Neutrophil (primary cell): ENCODE measurements around the gene ASIC2.
"Not testable (repeated sequence)": the region's sequence is repeated elsewhere in the genome, so short reads cannot be mapped to it uniquely, and the experiment has no call there.

Experiments
- H3K27ac ChIP-seq: fragments of 200-600 bp; sonication (generic); 2 replicates; pipeline ENCODE4 v1.5.1; 2016; ENCODE audit warnings: mild to moderate bottlenecking, moderate library complexity
- H3K27me3 ChIP-seq: fragments of 200-600 bp; sonication (generic); 2 replicates; pipeline ENCODE4 v1.6.0; 2016; ENCODE audit warnings: mild to moderate bottlenecking
- H3K36me3 ChIP-seq: fragments of 200-600 bp; sonication (generic); 2 replicates; pipeline ENCODE4 v1.5.1; 2017
- H3K4me1 ChIP-seq, 2 experiments: fragments of 200-600 bp in 1 of 2; sonication (generic) in 1 of 2; 1 replicate in 1 of 2; 2 replicates in 1 of 2; pipeline versions ENCODE4 v1.5.1 to v1.6.1; 2013 to 2016; ENCODE audit warnings: low read depth in 1 of 2, low read length in 1 of 2, mild to moderate bottlenecking in 1 of 2, moderate library complexity in 1 of 2; ENCODE audit not compliant: control insufficient read depth in 1 of 2, insufficient read depth in 1 of 2
- H3K4me3 ChIP-seq, 2 experiments: fragments of 200-600 bp in 1 of 2; sonication (generic) in 1 of 2; 1 replicate in 1 of 2; 2 replicates in 1 of 2; pipeline ENCODE4 v1.5.1; 2013 to 2016; ENCODE audit warnings: low read depth in 1 of 2, low read length in 1 of 2, mild to moderate bottlenecking in 1 of 2, moderate library complexity in 1 of 2
- H3K9me3 ChIP-seq: fragments of 200-600 bp; sonication (generic); 2 replicates; pipeline ENCODE4 v1.5.1; 2016
- CTCF ChIP-seq: fragments of 200-600 bp; sonication (generic); IDR thresholded peaks from 2 replicates; pipeline ENCODE4 v1.5.1; 2016; ENCODE audit warnings: antibody characterized with exemption

ASIC2 gene

GRCh38 chr17:32988481-32989101 is 304.5 kb downstream of the ASIC2 start:
- H3K4me3 ChIP-seq = no peak overlapping the region
- no peak overlapping the region for H3K27ac ChIP-seq
- H3K4me1 ChIP-seq = no peaks in the 10 kb centered on the region
- no peaks in the 10 kb centered on the region for H3K27me3 ChIP-seq
- TF ChIP-seq CTCF = no peak
- no peaks in the 10 kb centered on the region for H3K9me3 ChIP-seq
- H3K36me3 ChIP-seq = no peaks in the 10 kb centered on the region

GRCh38 chr17:32987868-32988267 is 305.2 kb downstream of the ASIC2 start:
- not testable (repeated sequence) for H3K27me3 ChIP-seq, H3K4me1 ChIP-seq, H3K27ac ChIP-seq, H3K36me3 ChIP-seq, H3K4me3 ChIP-seq, H3K9me3 ChIP-seq

DNA sequence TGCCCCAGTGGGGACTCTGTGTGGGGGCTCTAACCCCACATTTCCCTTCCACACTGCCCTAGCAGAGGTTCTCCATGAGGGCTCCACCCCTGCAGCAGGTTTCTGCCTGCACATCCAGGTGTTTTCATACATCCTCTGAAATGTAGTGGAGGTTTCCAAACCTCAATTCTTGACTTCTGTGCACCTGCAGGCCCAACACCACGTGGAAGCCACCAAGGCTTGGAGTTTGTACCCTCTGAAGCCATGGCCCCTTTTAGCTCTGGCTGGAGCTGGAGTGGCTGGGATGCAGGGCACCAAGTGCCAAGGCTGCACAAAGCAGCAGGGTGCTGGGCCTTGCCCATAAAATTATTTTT is 305.7 kb downstream of the ASIC2 start:
- H3K4me3 ChIP-seq, H3K27ac ChIP-seq, H3K9me3 ChIP-seq, H3K4me1 ChIP-seq, H3K36me3 ChIP-seq, H3K27me3 ChIP-seq: not testable (repeated sequence)

DNA sequence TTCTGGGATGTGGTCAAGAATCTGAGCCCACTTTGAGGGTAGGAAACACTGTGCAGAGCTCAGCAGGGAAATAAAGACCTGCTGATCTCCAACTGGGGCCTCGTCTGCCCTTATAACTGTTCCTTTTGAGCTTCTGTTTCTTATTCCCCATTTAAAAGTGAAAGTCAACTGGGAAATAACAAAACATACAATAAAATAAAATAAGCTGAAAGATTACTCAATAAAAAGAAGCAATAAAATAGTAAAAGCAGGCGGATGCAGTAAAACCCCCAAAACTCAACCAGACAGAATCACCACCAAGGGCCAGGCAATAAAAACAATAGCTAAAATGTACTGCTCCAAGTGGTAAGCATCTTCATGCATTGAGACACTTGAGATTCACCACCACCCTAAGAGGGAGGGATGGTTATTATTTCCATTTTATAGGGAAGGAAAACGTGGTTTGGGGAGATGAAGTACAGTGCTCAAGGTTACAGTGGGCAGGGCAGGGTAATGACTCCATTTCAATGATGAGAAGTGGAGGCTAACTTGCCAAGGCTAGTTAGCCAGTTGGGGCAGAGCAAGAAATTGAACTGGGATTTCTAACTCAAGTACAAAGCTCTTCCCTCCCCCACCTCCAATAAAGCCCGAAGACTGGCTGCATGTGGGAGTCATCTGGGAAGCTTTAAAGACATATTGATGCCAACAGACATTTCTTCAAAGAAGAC is 307.9 kb downstream of the ASIC2 start:
- no peaks in the 10 kb centered on the region for H3K9me3 ChIP-seq
- TF ChIP-seq CTCF = no peak

DNA sequence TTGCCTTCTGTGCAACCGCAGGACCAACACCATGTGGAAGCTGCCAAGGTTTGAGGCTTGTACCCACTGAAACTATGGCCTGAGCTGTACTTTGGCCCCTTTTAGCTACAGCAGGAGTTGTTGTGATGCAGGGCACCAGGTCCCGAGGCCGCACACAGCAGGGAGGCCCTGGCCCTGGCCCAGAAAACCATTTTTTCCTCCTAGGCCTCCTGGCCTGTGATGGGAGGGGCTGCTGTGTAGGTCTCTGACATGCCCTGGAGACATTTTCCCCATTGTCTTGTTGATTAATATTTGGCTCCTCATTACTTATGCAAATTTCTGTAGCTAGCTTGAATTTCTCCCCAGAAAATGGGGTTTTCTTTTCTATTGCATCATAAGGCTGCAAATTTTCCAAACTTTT is 311.5 kb downstream of the ASIC2 start:
- H3K36me3 ChIP-seq, H3K4me3 ChIP-seq, H3K27ac ChIP-seq, H3K27me3 ChIP-seq, H3K4me1 ChIP-seq, H3K9me3 ChIP-seq: not testable (repeated sequence)

More for the DNA sequence above, 307.9 kb downstream of the ASIC2 start:
- Histone ChIP-seq H3K4me3 (no peak overlapping the region), H3K27me3 (no peaks in the 10 kb centered on the region), H3K36me3 (no peaks in the 10 kb centered on the region), H3K27ac (no peak overlapping the region), H3K4me1 (no peaks in the 10 kb centered on the region)

- Histone ChIP-seq H3K4me1 (no peaks in the 10 kb centered on the region), H3K9me3 (no peaks in the 10 kb centered on the region), H3K36me3 (no peaks in the 10 kb centered on the region), H3K27me3 (no peaks in the 10 kb centered on the region), H3K27ac (no peak overlapping the region), H3K4me3 (no peak overlapping the region)
- TF ChIP-seq CTCF = no peak
Measured at GRCh38 chr17:32980230-32980629, 312.9 kb downstream of the ASIC2 start.

DNA sequence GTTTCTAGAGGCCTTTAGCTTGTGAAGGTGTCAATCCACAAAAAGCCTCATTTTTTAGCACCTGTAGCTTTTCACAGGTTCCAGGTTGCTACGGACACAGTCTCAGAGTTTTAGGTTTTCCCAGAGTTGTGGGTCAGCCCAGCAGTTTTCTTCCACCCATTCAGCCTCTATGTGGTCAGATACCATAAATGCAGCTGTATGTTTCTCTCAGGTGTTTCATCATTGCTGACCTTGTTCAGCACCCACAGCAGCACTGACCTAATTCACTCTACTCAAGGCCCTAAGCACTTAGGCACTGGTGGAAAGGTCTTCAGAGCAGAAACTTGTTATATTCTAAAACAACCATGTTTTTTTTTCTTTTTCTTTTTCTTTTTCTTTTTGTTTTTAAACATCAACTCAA is 316.5 kb downstream of the ASIC2 start:
- Histone ChIP-seq H3K27ac (no peak overlapping the region), H3K36me3 (no peaks in the 10 kb centered on the region), H3K4me3 (no peak overlapping the region), H3K9me3 (no peaks in the 10 kb centered on the region), H3K4me1 (no peaks in the 10 kb centered on the region), H3K27me3 (no peaks in the 10 kb centered on the region)
- no peak for TF ChIP-seq CTCF
